ENCODE data around the gene CD96. TPM values are rescaled to one million over a fixed set of nuclear protein-coding genes. Genes with fewer than 3 reads are reported as not detected.

Gene CD96
- polyA plus RNA-seq, 3 donors, result 0.45 to 1.7 (median 1.7) TPM

DNA sequence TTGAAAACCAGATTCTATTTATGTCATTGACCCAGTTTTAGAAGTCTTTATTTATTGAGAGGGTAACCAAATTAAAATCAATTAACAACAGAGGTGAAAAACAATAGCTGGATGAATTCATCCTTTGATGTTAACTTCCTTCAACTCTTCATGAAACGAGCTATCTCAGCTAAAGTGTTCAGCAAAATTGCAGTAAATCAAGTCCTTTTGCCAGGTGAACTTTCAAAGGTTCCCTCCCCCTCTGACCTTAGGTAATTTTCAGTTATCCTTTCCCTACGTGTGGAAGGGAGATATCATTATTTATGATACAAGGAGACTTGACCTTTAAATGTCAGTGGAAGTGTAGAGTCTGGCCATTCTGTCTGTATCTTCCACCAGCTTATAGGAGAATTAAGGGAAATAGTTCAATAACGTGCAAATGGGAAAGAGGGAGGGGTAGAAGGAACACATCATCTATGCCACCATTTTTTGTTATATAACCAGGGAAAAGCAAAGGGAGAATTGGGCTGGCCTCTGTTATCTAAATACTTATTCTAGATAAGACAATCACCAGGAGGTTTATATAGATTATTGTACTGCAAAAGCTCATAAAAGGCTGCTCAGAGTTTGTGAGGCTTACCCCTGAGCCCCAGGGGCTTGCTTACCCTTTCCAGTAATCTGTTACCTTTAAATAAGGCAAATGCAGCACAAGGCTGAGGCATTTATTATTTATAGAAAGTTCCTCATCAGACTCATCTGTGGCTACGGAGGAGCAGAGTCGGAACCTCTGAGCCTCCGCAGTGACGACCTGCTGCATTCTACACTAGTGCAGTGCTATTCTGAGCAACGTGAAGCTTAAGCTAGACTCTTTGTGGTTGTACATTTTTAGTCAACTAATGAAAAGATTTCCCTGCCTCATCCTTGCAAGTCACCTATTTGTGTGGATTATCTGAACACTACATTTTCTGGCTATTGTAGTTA is 150.9 kb downstream of the CD96 start:
- no peak for DNase-seq (ENCODE audit: extremely low read depth in 1 of 11, low read depth in 9 of 11, low spot score in 4 of 11)

DNA sequence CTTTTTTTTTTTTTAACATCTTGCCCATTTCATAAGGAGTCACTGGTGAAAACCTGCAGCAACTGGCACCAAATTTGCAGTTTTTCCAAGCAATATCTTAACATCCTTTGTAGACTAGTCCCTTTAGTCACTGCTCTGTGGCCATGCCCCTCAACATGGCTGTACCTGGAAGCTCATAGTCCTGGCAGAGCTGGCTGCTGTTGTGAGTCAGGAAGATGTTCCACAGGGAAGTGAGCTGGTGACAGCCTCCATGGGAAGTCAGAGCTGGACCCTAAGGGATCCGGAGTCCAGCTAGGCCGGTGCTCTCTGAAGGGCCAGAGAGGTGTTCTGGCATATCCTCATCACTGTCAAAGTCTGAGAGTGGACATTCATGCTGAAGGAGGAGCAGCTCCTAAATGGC is 152.5 kb downstream of the CD96 start:
- DNase-seq (ENCODE audit: extremely low read depth in 1 of 11, low read depth in 9 of 11, low spot score in 4 of 11), result no peak

DNA sequence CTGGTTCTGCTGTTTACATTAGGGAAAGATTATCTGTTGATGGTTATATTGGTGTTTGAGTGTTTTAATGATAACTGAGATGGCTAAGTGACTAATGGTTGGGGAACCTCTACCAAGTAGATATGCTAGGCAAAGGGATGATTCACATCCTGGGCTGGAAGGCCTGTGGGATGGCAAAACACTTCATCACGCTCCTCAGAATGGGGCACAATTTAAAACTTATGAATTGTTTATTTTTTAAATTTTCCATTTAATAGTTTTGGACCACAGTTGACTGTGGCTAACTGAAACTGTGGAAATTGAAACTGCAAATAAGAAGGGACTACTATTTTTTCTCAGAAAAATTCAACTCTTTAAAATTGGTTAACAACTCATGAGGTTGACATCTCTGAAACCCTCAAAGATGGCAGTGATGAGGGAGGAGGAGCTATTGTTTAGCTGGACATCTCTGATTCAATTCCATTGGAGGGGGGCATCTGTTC is 153.7 kb downstream of the CD96 start:
- no peak for DNase-seq (ENCODE audit: extremely low read depth in 1 of 11, low read depth in 9 of 11, low spot score in 4 of 11)

DNA sequence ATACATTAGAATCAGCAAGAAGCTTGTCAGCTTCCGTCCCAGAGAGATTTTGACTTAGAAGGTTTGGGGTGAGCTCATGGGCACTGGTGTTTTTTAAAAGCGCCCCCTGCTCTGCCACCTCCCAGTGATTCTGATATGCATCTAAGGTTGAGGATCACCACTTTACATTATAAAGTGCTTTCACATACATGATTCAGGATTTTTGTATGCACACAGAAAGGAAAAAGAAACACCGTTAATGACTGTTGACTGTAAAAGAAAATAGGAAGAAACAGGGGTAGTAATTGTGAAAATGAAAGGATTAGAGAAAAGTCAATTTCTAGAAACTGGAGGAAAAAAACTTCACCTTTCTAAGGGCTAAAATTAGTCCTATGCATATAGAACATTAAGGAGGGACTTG is 158.1 kb downstream of the CD96 start:
- DNase-seq (ENCODE audit: extremely low read depth in 1 of 11, low read depth in 9 of 11, low spot score in 4 of 11), result no peak

DNA sequence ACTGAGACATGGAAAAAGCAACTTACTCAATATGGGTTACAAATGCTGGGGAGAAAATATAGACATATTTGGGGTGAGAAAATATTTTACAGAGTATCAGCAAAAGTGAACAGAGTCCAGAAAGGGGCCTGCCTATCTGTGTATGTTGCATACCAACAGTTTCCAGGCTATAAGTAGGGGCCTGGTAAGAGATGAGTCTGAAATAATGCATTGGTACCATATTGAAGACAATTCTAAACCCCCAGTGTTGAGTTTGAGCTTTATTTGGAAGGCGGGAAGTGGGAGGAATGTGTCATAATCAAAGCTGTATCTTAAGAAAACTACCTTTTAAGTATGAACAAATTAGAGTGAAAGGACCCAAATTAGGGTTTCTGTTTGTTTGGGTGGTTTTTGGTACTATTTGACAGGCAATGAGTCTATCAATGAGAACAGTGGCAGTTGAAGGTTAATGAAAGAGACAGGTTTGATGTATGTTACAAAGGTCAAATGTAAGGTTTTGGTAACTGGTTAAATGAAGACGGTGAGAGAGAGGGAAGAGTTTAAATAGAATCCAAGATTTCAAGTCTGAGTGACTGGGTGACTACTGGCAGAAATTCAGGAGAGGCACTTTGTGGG is 159.4 kb downstream of the CD96 start:
- DNase-seq (ENCODE audit: extremely low read depth in 1 of 11, low read depth in 9 of 11, low spot score in 4 of 11), result no peak

Other genes with a start within 250 kb of the CD96 start
- gene ZBED2, start 53.1 kb downstream of the CD96 start, polyA plus RNA-seq (ENCODE audit: insufficient read length in 3 of 3), result under 1 TPM; 0.21 to 0.49 (median 0.44) TPM
- 10 to 100 TPM; 12.0 to 13.4 (median 13.0) TPM for gene PLCXD2, start 132.5 kb downstream of the CD96 start, polyA plus RNA-seq (ENCODE audit: insufficient read length in 3 of 3)